Activated CD4-positive, alpha-beta T cell treated with anti-CD3 and anti-CD28 coated beads for 24 hours (primary cell): ENCODE data around the gene CRYAA.
"Not testable (repeated sequence)": the region's sequence is repeated elsewhere in the genome, so short reads cannot be mapped to it uniquely, and the experiment has no call there.

Experiments used
- DNase-seq, 2 donors: peaks; one replicate each; pipeline ENCODE4 v3.0.0-alpha.2; 2020; ENCODE audit warnings: low read depth in 2 of 2

Gene CRYAA

DNA sequence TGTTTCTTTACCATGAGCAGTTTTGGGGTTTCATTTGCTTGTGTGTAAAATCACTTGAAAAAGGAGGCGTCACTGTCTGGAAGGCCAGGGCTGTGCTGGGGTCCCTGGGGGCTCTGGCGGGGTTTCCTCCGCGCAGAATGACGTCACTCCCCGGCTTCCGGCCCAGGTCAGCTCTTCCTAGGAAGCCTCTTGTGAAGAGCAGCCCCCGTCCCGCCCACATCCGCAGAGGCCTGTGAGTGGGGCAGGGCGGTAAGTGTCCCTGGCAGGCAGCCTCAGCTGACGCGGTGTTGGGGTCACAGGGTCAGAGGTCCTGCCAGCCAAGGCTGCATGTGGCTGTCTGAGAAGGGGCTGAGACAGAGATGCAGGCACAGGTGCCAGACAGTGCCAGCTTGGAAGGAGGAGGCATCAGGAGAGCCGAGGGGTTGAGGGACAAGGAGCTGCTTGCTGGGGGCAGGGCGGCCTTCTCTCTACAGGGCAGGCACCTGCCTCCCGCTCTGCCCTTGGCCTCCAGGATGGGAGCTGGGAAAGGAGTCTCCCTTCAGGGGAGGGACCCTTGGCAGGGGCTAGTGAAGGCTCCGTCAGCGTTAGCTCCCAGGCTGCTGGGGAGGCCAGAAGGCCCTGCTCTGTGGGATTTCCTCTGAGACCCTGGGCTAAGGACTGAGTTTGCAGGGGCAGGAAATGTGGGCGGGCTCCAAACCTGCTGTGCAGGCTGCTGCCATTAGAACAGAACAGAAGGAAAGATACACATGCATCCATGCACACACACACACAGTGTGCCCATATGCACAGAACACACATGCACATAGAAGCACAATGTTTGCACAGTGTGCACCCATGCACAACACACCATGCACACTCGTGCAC is 8.5 kb downstream of the CRYAA start:
- not testable (repeated sequence) for DNase-seq

- not testable (repeated sequence) for DNase-seq
Observed at GRCh38 chr21:43178175-43178826, 9.5 kb downstream of the CRYAA start.

- DNase-seq: not testable (repeated sequence)
Observed at GRCh38 chr21:43181033-43181432, 12.2 kb downstream of the CRYAA start.

DNA sequence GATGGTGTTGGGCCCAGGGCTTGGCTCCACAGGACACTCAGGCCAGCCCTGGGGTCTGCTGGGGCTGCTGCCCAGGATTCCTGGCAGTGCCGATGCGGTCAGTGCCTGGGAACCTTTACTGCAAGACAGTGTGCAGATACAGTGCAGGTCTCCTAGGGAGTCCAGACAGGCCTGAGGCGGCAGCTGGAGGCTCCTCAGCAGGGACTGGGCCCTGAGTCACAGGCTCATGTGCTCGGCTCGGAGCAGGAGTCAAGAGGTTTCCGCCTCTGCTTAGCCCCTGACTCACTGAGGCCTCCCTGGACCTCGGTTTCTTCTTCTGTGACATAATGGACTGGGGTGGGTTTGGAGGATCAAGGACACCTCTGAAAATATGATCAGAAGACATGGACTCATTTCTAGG is 18.5 kb downstream of the CRYAA start:
- DNase-seq: not testable (repeated sequence)

DNA sequence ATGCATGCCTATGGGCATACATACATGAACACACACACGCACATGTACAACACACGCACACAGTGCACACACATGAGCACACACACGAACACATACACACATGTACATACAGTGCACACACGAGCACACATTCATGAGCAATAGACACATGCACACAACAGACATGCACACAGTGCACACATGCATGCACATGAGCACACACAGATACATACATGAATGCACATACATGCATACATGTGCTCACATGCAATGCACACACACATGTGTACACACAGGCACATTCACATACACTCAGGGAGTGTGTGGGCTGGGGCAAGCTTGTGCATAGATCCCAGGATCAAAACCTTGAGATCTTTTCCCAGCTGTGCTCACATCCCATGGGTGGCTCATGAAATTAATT is 18.9 kb downstream of the CRYAA start:
- DNase-seq: no peak

GRCh38 chr21:43188181-43188580 is 19.4 kb downstream of the CRYAA start:
- no peak for DNase-seq

GRCh38 chr21:43188592-43189210 is 19.9 kb downstream of the CRYAA start:
- no peak for DNase-seq

DNA sequence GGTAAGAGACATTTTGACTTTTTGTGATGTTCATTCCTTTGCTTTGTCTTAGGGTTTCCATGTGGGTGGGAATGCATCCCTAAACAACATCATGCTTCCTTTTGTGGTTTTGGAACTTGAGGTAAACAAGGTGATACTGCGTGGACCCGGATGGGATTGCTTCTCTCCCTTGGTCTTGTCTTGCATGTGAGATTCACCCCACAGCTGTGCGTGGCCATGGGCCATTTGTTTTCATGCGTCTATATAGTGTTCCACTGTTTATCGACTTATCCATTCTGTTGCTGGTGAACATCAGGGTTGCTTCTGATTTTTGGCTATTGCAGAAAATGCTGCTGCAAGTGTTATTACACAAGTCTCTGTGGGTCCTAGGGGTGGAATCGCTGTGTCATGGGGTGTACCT is 21.1 kb downstream of the CRYAA start:
- no peak for DNase-seq

DNA sequence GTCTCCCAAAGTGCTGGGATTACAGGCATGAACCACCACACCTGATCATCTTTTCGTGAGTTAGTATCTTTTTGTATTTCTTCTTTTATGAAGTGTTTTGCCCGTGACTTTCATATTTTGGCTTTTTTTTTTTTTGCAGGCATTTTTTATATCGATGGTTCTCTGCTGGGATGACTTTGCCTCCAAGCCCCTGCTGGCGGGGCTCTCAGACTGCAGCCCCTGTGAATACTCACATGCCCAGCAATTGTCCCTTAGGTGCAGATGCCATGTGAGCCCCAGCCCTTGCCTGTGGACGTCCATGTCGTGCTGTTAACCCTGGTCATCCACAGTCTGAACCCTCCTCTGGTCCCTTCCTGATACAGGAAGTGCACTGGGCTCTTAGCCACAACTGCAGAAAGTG is 21.7 kb downstream of the CRYAA start:
- no peak for DNase-seq

DNA sequence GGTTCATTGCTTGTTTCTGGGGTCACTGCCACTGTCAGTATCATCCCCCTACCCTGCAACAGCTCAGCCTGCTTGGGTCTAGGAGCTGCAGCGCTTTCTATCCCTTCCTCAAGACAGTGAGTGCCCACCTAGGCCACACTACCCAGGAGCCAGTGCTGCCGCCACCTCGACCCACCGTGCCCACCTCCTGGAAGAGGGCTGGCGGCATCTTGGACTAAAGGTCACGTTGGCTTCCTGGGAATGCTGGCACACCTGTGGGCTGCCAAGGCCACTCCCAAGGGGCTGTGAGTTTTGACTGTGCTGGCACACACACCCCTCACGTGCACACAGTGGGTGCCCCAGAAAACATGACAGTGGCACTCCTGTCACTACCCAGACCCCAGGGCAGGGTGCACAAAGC is 22.1 kb downstream of the CRYAA start:
- DNase-seq: no peak

GRCh38 chr21:43191521-43191920 is 22.7 kb downstream of the CRYAA start:
- DNase-seq: no peak

DNA sequence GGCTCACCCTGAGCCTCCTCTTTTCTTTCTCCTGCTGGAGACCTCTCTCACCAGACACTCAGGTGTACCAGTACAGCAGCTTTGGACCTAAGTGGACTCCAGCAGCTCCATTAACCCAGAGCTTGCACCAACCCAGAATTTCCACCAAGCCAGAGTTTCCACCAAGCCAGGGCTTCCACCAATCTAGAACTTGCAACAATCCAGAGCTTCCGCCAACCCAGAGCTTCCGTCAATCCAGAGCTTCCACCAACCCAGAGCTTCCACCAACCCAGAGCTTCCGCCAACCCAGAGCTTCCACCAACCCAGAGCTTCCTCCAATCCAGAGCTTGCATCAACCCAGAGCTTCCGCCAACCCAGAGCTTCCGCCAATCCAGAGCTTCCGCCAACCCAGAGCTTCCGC is 23.2 kb downstream of the CRYAA start:
- no peak for DNase-seq

DNA sequence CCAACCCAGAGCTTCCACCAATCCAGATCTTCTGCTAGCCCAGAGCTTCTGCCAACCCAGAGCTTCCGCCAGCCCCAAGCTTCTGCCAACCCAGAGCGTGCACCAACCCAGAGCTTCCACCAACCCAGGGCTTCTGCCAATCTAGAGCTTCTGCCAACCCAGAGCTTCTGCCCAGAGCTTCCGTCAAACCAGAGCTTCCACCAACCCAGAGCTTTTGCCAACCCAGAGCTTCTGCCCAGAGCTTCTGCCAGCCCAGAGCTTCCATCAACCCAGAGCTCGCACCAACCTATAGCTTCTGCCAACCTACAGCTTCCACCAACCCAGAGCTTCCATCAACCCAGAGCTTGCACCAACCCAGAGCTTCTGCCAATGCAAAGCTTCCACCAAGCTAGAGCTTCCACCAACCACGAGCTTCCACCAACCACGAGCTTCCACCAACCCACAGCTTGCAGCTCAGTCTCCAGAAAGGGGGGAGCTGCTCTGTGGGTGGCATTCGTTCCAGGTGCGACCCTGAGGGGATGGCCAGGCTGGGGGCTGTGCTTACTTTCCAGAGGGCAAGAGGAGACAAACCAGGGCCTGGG is 23.8 kb downstream of the CRYAA start:
- DNase-seq: no peak

DNA sequence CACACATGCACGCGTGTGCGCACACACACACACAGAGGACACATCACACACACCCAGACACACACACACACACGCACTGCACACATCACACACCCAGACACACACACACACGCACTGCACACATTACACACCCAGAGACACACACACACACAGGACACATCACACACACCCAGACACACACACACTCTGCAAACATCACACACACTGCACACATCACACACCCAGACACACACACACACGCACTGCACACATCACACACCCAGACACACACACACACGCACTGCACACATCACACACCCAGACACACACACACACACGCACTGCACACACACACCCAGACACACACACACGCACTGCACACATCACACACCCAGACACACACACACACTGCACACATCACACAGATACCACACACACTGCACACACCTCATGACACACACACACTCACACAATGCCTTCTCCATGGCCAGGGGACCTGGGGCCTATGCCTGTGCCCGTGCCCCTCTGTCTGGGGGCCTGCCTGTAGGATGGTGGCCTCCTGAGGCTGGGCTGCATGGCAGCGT is 24.4 kb downstream of the CRYAA start:
- no peak for DNase-seq

- DNase-seq: no peak
Observed at GRCh38 chr21:43193651-43194302, 25.0 kb downstream of the CRYAA start.

DNA sequence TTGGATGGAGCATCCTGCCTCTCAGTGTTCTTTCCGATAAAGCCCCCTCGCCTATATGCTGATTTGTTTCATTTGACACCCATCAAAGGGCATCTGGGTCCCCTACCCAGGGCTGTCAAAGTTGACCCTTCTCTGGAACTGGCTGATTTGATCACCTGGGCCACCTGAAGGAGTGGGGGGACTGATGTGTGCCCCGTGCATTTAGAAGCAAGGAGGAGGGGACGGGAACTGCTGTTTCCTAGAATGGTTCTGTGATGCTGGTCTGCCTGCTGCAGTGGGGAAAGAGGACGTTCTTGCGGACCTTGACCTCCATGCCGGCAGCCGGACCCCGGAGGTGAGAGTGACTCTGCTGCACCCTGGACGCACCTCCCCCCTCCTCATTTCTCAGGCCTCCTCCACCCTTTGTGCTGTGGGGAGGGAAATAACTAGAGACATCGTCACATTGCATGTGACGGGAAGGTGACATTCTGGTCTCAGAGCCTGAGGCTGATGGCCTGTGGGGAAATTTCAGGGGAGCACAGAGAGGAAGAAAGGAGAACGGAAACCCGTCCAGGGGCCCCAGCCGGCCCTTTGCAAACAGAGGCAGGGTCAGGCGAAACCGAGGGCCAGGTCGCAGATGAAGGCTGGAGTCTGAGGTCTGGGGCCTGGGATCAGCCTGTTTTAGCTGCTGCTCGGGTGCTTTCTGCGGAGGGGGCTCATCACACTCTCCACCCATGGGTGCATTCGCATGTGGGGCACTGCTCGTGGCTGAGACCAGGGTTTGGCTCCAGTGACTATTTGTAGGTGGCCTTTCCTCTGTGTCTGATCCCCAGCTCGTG is 25.7 kb downstream of the CRYAA start:
- DNase-seq: no peak

GRCh38 chr21:43195121-43196021 is 26.6 kb downstream of the CRYAA start:
- DNase-seq: no peak

- no peak for DNase-seq
Observed at GRCh38 chr21:43196826-43197225, 28.0 kb downstream of the CRYAA start.

DNA sequence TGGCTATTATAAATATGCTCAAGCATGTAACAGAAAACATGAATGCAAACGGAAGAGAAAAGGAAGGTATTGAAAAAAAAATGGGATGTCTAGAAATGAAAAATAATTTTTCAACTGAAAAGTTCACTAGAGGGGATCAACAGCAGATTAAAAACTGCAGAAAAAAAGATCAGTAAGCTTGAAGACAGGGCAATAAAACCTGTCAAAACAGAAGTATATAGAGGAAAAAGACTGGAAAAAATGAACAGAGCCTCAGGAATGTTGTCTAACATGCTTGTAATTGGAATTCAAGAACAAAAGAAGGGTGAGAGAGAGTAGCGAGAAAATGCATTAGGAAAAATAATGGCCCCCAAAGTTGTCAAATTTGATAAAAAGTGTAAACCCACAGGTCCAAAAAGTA is 29.6 kb downstream of the CRYAA start:
- no peak for DNase-seq

DNA sequence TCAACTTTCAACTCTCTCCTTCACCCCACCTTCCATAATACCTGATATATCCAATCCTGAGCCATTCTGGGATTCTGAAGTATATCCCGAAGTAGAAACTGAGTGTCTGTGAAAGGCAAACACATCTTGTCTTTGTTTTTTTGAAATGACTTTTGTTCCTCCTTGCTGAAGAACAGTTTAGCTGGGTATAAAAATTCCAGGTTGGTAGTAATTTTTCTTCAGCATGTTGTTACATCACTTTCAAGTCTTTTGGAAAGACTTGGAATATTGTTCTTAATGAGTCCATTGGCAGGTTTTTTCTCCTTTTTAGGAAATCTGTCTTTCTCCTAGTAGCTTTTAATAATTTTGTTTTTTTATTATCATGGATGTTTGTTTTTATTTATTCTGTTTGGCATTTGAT is 32.7 kb downstream of the CRYAA start:
- DNase-seq: no peak
